GM12801 (cell line): ENCODE data around the gene FGF2.

ENCODE experiments used
- TF ChIP-seq, protein P1 (sequence below): IDR thresholded peaks from one replicate; pipeline ENCODE4 v1.5.1; 2011; ENCODE audit warnings: control low read depth; ENCODE audit not compliant: insufficient read length; ENCODE audit errors: extremely low read depth

Gene FGF2

GRCh38 chr4:122826553-122827257 is at the start of gene FGF2:
Gene FGF2, plus strand, starts transcription at chr4:122826831. Its CDS starts 344 bp downstream, at chr4:122827175.
- TF ChIP-seq, protein P1, sequence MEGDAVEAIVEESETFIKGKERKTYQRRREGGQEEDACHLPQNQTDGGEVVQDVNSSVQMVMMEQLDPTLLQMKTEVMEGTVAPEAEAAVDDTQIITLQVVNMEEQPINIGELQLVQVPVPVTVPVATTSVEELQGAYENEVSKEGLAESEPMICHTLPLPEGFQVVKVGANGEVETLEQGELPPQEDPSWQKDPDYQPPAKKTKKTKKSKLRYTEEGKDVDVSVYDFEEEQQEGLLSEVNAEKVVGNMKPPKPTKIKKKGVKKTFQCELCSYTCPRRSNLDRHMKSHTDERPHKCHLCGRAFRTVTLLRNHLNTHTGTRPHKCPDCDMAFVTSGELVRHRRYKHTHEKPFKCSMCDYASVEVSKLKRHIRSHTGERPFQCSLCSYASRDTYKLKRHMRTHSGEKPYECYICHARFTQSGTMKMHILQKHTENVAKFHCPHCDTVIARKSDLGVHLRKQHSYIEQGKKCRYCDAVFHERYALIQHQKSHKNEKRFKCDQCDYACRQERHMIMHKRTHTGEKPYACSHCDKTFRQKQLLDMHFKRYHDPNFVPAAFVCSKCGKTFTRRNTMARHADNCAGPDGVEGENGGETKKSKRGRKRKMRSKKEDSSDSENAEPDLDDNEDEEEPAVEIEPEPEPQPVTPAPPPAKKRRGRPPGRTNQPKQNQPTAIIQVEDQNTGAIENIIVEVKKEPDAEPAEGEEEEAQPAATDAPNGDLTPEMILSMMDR, result no peak

DNA sequence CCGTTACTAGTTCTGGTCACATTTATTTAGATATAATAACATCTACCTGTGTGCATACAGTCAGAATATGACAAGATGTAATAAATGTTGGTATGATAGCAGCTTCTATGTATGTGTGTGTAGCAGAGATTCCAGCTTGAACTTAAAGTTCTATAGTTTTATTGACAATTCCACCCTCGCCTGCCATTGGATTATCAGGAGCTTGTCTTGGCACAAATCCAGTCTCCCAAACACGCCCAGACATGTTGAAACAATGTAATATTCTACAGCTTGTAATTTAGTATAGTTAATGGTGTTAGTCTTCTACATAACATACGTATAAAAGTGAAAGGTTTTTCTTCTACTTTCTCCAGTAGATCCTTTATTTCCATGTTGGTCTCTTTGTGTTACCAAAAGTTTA is 49.7 kb upstream of the FGF2 start:
- TF ChIP-seq, protein P1, result no peak

- TF ChIP-seq, protein P1, result no peak
These were observed 48.6 kb upstream of the FGF2 start for GRCh38 chr4:122777846-122778673.

- TF ChIP-seq, protein P1, result no peak
These were observed 45.1 kb upstream of the FGF2 start for GRCh38 chr4:122781486-122781885.

DNA sequence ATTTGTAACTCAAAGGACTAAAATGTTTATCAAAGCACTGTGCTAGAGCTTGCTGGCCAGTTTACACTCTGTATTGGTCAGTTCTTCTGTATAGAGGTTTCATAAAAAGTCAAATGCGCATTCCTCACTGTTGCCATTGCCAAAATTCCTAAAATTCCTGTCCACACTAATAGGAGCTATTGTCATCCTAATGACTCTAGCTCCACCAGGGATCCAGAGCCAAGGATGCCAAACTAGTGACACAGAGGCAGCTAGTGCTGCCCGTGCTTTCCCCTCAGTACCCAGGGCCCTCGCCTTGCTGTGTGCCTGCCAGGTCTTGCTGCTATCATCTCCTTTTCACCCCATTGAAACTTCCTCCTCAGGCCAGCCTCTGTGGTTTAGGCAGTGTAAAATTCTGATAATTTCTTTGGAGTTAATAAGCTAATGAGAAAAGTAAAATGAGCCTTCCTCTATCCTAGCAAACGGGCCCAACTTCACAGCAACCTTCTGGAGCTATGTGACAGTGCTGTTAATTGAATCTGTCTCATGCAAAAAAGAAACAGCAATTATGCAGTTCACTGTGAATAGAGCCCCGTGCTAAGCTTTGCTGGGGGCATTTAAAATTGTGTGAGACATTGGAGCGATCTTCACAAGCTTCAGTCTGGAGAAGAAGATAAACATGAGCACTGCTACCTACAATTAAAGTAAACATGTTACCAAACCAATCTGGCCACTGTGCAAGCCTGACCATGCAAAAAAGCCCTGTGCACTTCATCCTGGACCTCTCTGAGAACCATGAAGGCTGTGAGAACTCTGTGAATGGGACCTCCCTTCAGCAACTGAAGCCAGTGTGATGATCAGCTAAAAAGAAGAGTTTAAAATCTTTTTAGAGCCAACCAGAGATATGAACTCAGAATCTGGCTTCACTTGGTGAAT is 43.1 kb upstream of the FGF2 start:
- TF ChIP-seq, protein P1, result no peak

DNA sequence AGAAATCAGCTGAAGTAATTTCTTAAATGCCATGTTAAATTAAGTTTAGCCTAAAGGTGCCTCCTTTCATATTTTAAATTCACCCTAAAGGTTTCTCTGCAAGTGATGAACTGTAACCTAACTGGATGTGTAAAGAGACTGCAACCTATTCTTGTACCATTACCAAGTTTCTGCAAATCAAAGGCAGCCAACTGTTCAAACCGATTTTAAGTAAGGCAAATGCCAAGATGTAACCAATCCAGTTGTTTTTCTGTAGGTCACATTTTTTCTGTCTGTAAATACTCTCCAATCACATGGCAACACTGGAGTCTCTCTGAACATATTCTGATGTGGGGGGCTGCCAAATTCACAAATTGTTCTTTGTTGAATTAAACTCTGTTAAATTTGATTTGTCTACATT is 42.4 kb upstream of the FGF2 start:
- TF ChIP-seq, protein P1, result no peak

GRCh38 chr4:122785099-122785498 is 41.5 kb upstream of the FGF2 start:
- TF ChIP-seq, protein P1, result no peak
